Measurements from ENCODE around the gene ALKBH8.

Gene ALKBH8

DNA sequence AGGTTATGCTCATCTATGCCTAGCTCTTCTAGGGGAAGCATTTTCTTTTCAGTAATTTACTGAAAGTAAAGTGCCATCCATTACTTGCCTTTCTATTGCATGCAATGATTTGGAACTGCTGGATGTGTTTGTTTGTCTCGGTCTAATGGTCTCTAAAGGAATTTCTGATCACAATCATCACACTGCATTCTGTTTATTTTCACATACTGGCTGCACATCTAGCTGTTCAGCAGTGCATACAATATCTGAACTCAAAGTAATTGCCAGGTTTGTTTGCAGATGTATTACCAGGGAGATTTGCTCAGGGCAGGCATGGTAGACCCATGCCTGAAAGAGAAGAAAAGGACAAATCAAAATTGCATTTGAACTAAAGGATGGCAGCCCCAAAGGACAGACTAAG, 71.5 kb downstream of the ALKBH8 start:
- Histone ChIP-seq H3K27me3 (replicated peaks; ENCODE audit: control insufficient read depth, insufficient read depth, low read length) (no peaks in the 10 kb centered on the region), H3K36me3 (ENCODE audit: control insufficient read depth, insufficient read depth, low read length) (no peaks in the 10 kb centered on the region), H3K4me3 (replicated peaks; ENCODE audit: low read depth, low read length) (no peak overlapping the region)
- TF ChIP-seq, protein P1, sequence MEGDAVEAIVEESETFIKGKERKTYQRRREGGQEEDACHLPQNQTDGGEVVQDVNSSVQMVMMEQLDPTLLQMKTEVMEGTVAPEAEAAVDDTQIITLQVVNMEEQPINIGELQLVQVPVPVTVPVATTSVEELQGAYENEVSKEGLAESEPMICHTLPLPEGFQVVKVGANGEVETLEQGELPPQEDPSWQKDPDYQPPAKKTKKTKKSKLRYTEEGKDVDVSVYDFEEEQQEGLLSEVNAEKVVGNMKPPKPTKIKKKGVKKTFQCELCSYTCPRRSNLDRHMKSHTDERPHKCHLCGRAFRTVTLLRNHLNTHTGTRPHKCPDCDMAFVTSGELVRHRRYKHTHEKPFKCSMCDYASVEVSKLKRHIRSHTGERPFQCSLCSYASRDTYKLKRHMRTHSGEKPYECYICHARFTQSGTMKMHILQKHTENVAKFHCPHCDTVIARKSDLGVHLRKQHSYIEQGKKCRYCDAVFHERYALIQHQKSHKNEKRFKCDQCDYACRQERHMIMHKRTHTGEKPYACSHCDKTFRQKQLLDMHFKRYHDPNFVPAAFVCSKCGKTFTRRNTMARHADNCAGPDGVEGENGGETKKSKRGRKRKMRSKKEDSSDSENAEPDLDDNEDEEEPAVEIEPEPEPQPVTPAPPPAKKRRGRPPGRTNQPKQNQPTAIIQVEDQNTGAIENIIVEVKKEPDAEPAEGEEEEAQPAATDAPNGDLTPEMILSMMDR (IDR thresholded peaks at IDR 0.05; ENCODE audit: insufficient read depth, low read length, poor library complexity, severe bottlenecking): no peak
- DNase-seq (ENCODE audit: extremely low read depth, insufficient read length): no peak

DNA sequence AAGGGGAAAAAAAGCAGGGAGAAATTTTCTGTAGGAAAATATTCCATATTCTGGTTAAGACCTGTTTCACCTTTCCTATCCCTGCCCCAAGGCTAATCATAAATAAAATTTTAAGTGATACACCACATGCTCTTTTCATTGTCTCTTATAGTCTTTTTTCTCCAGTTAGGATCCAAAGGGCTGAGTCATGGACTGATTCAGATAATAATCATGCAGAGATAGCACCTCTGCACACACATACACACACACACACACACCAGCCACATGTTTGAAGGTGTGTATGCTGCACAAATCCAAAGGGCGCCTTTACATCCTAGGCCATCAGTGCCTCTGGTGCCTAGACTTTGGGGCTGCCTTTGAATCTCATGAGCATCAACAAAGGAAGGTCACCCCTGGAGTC, 72.4 kb downstream of the ALKBH8 start:
- no peak overlapping the region for H3K4me3 ChIP-seq (replicated peaks; ENCODE audit: low read depth, low read length)
- H3K36me3 ChIP-seq (ENCODE audit: control insufficient read depth, insufficient read depth, low read length): no peaks in the 10 kb centered on the region
- DNase-seq (ENCODE audit: extremely low read depth, insufficient read length): no peak
- TF ChIP-seq, protein P1 (IDR thresholded peaks at IDR 0.05; ENCODE audit: insufficient read depth, low read length, poor library complexity, severe bottlenecking): no peak
- H3K27me3 ChIP-seq (replicated peaks; ENCODE audit: control insufficient read depth, insufficient read depth, low read length): no peaks in the 10 kb centered on the region

DNA sequence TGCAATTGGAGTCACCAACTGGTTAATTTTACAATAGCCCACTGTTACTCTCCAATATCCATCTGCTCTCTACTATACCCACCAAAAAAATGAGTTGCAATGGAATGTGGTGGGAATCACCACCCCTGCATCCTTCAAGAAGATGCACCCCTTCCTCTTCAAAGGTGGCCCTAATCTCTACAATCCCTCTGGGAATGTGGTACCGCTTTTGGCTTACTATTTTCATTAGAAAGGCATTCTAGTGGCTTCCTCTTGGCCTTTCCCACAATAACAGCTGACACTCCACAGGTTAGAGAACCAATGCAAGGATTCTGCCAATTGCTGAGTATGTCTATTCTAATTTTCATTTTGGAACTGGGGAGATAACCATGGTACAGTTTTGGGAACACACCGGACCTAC, 74.7 kb downstream of the ALKBH8 start:
- no peaks in the 10 kb centered on the region for H3K36me3 ChIP-seq (ENCODE audit: control insufficient read depth, insufficient read depth, low read length)
- TF ChIP-seq, protein P1 (IDR thresholded peaks at IDR 0.05; ENCODE audit: insufficient read depth, low read length, poor library complexity, severe bottlenecking): no peak
- no peak overlapping the region for H3K4me3 ChIP-seq (replicated peaks; ENCODE audit: low read depth, low read length)
- no peak for DNase-seq (ENCODE audit: extremely low read depth, insufficient read length)
- H3K27me3 ChIP-seq (replicated peaks; ENCODE audit: control insufficient read depth, insufficient read depth, low read length): no peaks in the 10 kb centered on the region

DNA sequence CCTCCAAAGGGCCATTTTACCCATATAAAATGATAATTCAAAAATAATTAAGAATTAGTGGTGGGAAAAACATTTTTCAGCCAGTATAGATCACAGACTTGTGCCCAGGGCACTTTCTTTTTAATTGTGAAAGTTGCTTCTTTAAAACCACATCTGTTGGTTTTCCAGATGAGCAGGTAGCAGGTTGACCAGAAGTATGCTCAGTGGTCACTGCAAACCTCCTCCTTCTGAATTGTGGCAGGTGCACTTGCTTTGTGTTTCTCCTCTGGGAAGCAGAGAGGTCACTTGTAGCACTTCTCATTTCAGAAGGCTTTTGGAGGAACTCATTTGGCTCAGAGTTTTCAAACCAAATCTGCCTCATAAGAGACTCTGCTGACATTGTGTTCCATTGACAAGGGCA, 83.3 kb downstream of the ALKBH8 start:
- H3K36me3 ChIP-seq (ENCODE audit: control insufficient read depth, insufficient read depth, low read length): no peaks in the 10 kb centered on the region
- TF ChIP-seq, protein P1 (IDR thresholded peaks at IDR 0.05; ENCODE audit: insufficient read depth, low read length, poor library complexity, severe bottlenecking): no peak

DNA sequence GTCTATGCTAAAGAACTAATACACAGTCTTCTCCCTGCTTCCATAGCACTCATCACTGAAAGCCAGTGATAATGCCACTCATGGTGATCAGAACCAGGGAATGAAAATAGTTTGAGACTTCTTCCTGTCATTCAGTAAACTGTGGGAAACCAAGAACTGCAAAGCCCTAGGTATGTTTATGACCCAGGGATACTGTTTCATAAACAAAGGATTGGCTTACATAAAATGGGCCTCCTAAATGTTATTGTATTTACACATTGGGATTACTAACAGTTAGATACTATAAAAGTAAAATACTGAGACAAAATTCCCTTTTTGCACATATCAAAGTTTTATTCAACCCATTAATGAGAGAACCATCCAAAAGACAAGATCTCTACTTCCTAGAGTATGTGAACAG, 86.6 kb downstream of the ALKBH8 start:
- TF ChIP-seq, protein P1 (IDR thresholded peaks at IDR 0.05; ENCODE audit: insufficient read depth, low read length, poor library complexity, severe bottlenecking): no peak
- DNase-seq (ENCODE audit: extremely low read depth, insufficient read length): no peak
- Histone ChIP-seq H3K27me3 (replicated peaks; ENCODE audit: control insufficient read depth, insufficient read depth, low read length) (no peaks in the 10 kb centered on the region), H3K4me3 (replicated peaks; ENCODE audit: low read depth, low read length) (no peak overlapping the region), H3K36me3 (ENCODE audit: control insufficient read depth, insufficient read depth, low read length) (no peaks in the 10 kb centered on the region)

More for the DNA sequence above, 83.3 kb downstream of the ALKBH8 start:
- no peaks in the 10 kb centered on the region for H3K27me3 ChIP-seq (replicated peaks; ENCODE audit: control insufficient read depth, insufficient read depth, low read length)
- H3K4me3 ChIP-seq (replicated peaks; ENCODE audit: low read depth, low read length): no peak overlapping the region
- no peak for DNase-seq (ENCODE audit: extremely low read depth, insufficient read length)

DNA sequence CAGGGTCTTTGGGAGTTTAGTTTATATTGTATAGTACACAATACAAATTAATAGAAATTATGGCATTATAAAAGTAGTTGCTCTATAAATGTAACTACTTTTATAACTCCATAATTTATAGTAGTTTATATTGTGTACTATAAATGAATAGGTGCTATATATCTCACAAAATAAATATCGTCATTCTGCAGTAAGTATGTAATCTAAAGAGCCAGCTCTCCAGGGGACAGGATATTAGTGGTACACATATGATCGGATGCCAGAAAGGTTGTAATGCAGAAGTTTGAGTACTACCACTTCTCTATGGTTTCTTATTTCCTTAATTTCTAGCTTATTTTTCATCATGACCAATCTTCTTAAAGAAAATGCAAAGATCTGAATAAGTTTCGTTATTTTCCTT, 87.7 kb downstream of the ALKBH8 start:
- Histone ChIP-seq H3K27me3 (replicated peaks; ENCODE audit: control insufficient read depth, insufficient read depth, low read length) (no peaks in the 10 kb centered on the region), H3K36me3 (ENCODE audit: control insufficient read depth, insufficient read depth, low read length) (no peaks in the 10 kb centered on the region), H3K4me3 (replicated peaks; ENCODE audit: low read depth, low read length) (no peak overlapping the region)
- DNase-seq (ENCODE audit: extremely low read depth, insufficient read length): no peak
- TF ChIP-seq, protein P1 (IDR thresholded peaks at IDR 0.05; ENCODE audit: insufficient read depth, low read length, poor library complexity, severe bottlenecking): no peak
